ENCODE results near the gene SFMBT2.

GRCh38 chr10:7436490-7437100, 25.8 kb upstream of the SFMBT2 start:
- TF ChIP-seq CTCF (IDR thresholded peaks at IDR 0.05) (no peak), POLR2A (IDR thresholded peaks at IDR 0.05) (no peak)

All from right lobe of liver (tissue), 4 donors.